HepG2 (cell line): ENCODE results near the gene UFL1. TPM values are rescaled to one million over a fixed set of nuclear protein-coding genes. Genes with fewer than 3 reads are reported as not detected.

Source experiments
- ARID2 ChIP-seq: sonication (generic); formaldehyde crosslinking; IDR thresholded peaks from 2 replicates; pipeline ENCODE4 v1.8.1; 2022; ENCODE audit warnings: mild to moderate bottlenecking, missing genetic modification reagents, borderline replicate concordance
- ATM ChIP-seq: fragments of 450-650 bp; IDR thresholded peaks from 2 replicates; pipeline ENCODE4 v1.7.1; 2017; ENCODE audit warnings: mild to moderate bottlenecking, borderline replicate concordance
- ELF1 ChIP-seq: sonication (generic); formaldehyde crosslinking; IDR thresholded peaks from 2 replicates; pipeline ENCODE4 v1.4.0; 2020; ENCODE audit warnings: missing genetic modification reagents
- FOXO4 ChIP-seq: sonication (generic); formaldehyde crosslinking; conservative IDR thresholded peaks from 2 replicates; pipeline ENCODE4 v1.8.1; 2023; ENCODE audit warnings: missing genetic modification reagents
- KLF6 ChIP-seq: IDR thresholded peaks from 2 replicates; pipeline ENCODE4 v1.8.0; 2016; ENCODE audit warnings: missing biosample characterization, missing genetic modification reagents
- KMT2A ChIP-seq: sonication (generic); formaldehyde crosslinking; IDR thresholded peaks from 2 replicates; pipeline ENCODE4 v1.4.0; 2020; ENCODE audit warnings: missing genetic modification reagents
- NFATC3 ChIP-seq: sonication (generic); formaldehyde crosslinking; IDR thresholded peaks from 2 replicates; pipeline ENCODE4 v1.5.1; 2020; ENCODE audit warnings: mild to moderate bottlenecking, missing genetic modification reagents
- PAWR ChIP-seq: sonication (generic); formaldehyde crosslinking; IDR thresholded peaks from 2 replicates; pipeline ENCODE4 v1.4.0; 2020; ENCODE audit warnings: missing genetic modification reagents, mild to moderate bottlenecking, borderline replicate concordance
- RERE ChIP-seq: IDR thresholded peaks from 2 replicates; pipeline ENCODE4 v1.6.1; 2016; ENCODE audit warnings: low read depth, missing genetic modification reagents, missing compliant biosample characterization
- SMAD1 ChIP-seq: sonication (generic); formaldehyde crosslinking; IDR thresholded peaks from 2 replicates; pipeline ENCODE4 v1.4.0; 2020; ENCODE audit warnings: missing genetic modification reagents, low read depth, mild to moderate bottlenecking, borderline replicate concordance
- ZNF383 ChIP-seq: sonication (generic); formaldehyde crosslinking; IDR thresholded peaks from 2 replicates; pipeline ENCODE4 v1.4.0; 2020; ENCODE audit warnings: missing genetic modification reagents, mild to moderate bottlenecking, borderline replicate concordance
- ZNF432 ChIP-seq: sonication (generic); formaldehyde crosslinking; IDR thresholded peaks from 2 replicates; pipeline ENCODE4 v1.5.0; 2020; ENCODE audit warnings: missing genetic modification reagents, mild to moderate bottlenecking, borderline replicate concordance
- ZNF598 ChIP-seq: sonication (generic); formaldehyde crosslinking; IDR thresholded peaks from 2 replicates; pipeline ENCODE4 v1.5.1; 2020; ENCODE audit warnings: mild to moderate bottlenecking, missing genetic modification reagents, borderline replicate concordance
- ZNF609 ChIP-seq: sonication (generic); formaldehyde crosslinking; IDR thresholded peaks from 2 replicates; pipeline ENCODE4 v1.4.0; 2020; ENCODE audit warnings: mild to moderate bottlenecking, missing genetic modification reagents, borderline replicate concordance
- polyA plus RNA-seq, 8 experiments: library from polyadenylated mRNA; depleted of rRNA in 3 of 8; stranded (reverse) in 7 of 8; unstranded in 1 of 8; fragments of >200 nt; fragmentation: Illumina TruSeq in 4 of 8; extraction: Trizol in 4 of 8; gene quantifications; 2 replicates each; pipeline versions ENCODE4 v1.2.1 to v1.2.3, GENCODE V29; 2011 to 2016; ENCODE audit warnings: low read depth in 4 of 8, missing spikeins in 1 of 8, mixed read lengths in 1 of 8; ENCODE audit not compliant: insufficient read depth in 1 of 8
- total RNA-seq, 5 experiments: library from RNA; depleted of rRNA; stranded (reverse); fragments of >200 nt; fragmentation: Illumina TruSeq; extraction: Trizol; gene quantifications; 2 replicates each; pipeline ENCODE4 v1.2.3, GENCODE V29; 2016; ENCODE audit warnings: low read depth in 1 of 5
- TF ChIP-seq, protein P1 (sequence below): sonication (generic); formaldehyde crosslinking; IDR thresholded peaks from 2 replicates; pipeline ENCODE4 v1.5.0; 2020; ENCODE audit warnings: missing genetic modification reagents

UFL1 gene
- total and polyA plus RNA-seq, 2 of the 13 experiments (the other 11 are each of a cell fraction or from before 2014, with no cell fraction given): 8.8 to 24.7 TPM

DNA sequence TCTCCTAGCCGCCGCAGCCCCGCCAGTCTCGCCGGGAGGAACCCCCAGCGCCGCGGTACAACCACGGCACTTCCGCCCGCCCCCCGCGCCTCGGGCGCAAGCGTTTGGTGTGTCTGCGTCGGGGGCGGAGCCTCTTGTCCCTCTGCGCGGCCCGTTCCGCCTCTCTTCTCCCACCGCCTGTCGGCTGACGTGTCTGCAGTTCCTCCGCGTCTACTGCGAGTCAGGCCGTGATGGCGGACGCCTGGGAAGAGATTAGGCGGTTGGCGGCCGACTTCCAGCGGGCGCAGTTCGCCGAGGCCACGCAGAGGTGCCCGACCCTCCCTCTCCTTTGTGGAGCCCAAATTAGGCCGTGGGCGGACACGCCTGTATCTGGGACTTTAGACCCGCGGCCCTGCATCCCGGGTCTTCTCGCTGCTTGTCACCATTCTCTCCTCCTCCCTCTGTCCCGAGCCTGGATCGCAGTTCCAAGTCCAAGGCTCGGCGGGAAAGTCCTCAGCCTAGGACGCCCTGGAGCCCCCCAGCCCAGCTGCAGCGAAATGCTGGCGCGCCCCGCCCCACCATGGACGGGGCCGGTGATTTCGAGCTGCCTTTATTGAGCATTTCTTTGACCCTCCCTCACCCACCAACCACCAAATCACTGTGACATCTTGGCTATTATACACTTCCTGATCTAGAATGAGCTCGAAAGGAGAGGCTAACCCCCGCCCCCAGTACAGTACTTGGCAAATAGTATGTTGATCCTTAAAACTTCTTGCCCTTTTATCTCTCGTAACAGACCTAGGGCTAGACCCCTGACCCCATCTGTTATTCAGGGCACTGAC, at the start of gene UFL1 (continued):
- no peak for TF ChIP-seq RERE (CRISPR knock-in tag)
- no peak for TF ChIP-seq ATM
- TF ChIP-seq KLF6 (CRISPR knock-in tag): peak; percentile 84; the same call in 1 of the 2 replicates
- TF ChIP-seq ARID2 (CRISPR knock-in tag): no peak
- no peak for TF ChIP-seq FOXO4 (CRISPR knock-in tag)
- TF ChIP-seq KMT2A (CRISPR knock-in tag): peak; percentile 77
- TF ChIP-seq ZNF598 (CRISPR knock-in tag): peak; percentile 78; the same call in 1 of the 2 replicates
- TF ChIP-seq PAWR (CRISPR knock-in tag): 0 out of 2 replicates have a peak, but pooled peaks have one; percentile 39
- peak; percentile 85 for TF ChIP-seq ELF1 (CRISPR knock-in tag)
- 0 out of 2 replicates have a peak, but pooled peaks have one; percentile 24 for TF ChIP-seq NFATC3 (CRISPR knock-in tag)
- peak; percentile 60; the same call in 1 of the 2 replicates for TF ChIP-seq SMAD1 (CRISPR knock-in tag)
- TF ChIP-seq ZNF432 (CRISPR knock-in tag): no peak
- peak; percentile 49; the same call in 1 of the 2 replicates for TF ChIP-seq ZNF609 (CRISPR knock-in tag)
- peak; percentile 60; the same call in 1 of the 2 replicates for TF ChIP-seq ZNF383
- TF ChIP-seq, protein P1, sequence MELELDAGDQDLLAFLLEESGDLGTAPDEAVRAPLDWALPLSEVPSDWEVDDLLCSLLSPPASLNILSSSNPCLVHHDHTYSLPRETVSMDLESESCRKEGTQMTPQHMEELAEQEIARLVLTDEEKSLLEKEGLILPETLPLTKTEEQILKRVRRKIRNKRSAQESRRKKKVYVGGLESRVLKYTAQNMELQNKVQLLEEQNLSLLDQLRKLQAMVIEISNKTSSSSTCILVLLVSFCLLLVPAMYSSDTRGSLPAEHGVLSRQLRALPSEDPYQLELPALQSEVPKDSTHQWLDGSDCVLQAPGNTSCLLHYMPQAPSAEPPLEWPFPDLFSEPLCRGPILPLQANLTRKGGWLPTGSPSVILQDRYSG (CRISPR knock-in tag): no peak
